Common myeloid progenitor, CD34-positive (primary cell): Measurements from ENCODE around the gene PAMR1.

Experiments
- CTCF ChIA-PET: fragments of 350-600 bp; sonication (Branson Sonifier 250); formaldehyde crosslinking; loops from one replicate; lab custom pipeline; 2021; ENCODE audit warnings: antibody characterized with exemption; lab: Charles Lee
- POLR2A ChIA-PET: fragments of 350-600 bp; sonication (Branson Sonifier 250); formaldehyde crosslinking; loops from one replicate; lab custom pipeline; 2021; ENCODE audit warnings: antibody characterized with exemption; lab: Charles Lee
- DNase-seq, 3 donors: peaks; one replicate each; pipeline versions ENCODE4 v3.0.0 to v3.0.0-alpha.2; 2013
- H3K27ac ChIP-seq, 2 experiments: 1 replicate in 1 of 2; 2 replicates in 1 of 2; pipeline ENCODE4 v1.7.0; 2013; ENCODE audit warnings: inconsistent platforms in 2 of 2, low read length in 2 of 2, mild to moderate bottlenecking in 2 of 2, low read depth in 1 of 2, moderate library complexity in 1 of 2; ENCODE audit not compliant: severe bottlenecking in 2 of 2, insufficient read depth in 1 of 2, poor library complexity in 1 of 2
- H3K27me3 ChIP-seq, 5 experiments: replicated peaks in 2 of 5; 1 replicate in 3 of 5; 2 replicates in 2 of 5; pipeline versions ENCODE4 v1.6.1 to v1.7.0; 2013; ENCODE audit warnings: low read length in 4 of 5, mild to moderate bottlenecking in 2 of 5, moderate library complexity in 2 of 5, inconsistent platforms in 1 of 5; ENCODE audit not compliant: insufficient read depth in 5 of 5, control insufficient read depth in 4 of 5
- H3K36me3 ChIP-seq, 4 experiments: 1 replicate in 2 of 4; 2 replicates in 2 of 4; pipeline versions ENCODE4 v1.6.1 to v1.7.0; 2013; ENCODE audit warnings: low read length in 3 of 4, control low read depth in 1 of 4, mild to moderate bottlenecking in 1 of 4; ENCODE audit not compliant: control insufficient read depth in 4 of 4, insufficient read depth in 4 of 4
- H3K4me1 ChIP-seq, 4 experiments: 1 replicate in 3 of 4; 2 replicates in 1 of 4; pipeline versions ENCODE4 v1.6.1 to v1.7.1; 2013; ENCODE audit warnings: low read length in 3 of 4, mild to moderate bottlenecking in 3 of 4, control low read depth in 1 of 4, inconsistent platforms in 1 of 4, moderate library complexity in 1 of 4; ENCODE audit not compliant: control insufficient read depth in 4 of 4, insufficient read depth in 4 of 4; ENCODE audit errors: control extremely low read depth in 1 of 4
- H3K4me3 ChIP-seq, 7 experiments: 1 replicate in 4 of 7; 2 replicates in 3 of 7; pipeline versions ENCODE4 v1.5.1 to v1.7.0; 2013; ENCODE audit warnings: mild to moderate bottlenecking in 7 of 7, low read length in 6 of 7, moderate library complexity in 6 of 7, inconsistent platforms in 2 of 7, low read depth in 2 of 7, control low read depth in 1 of 7; ENCODE audit not compliant: insufficient read depth in 4 of 7, control insufficient read depth in 1 of 7; ENCODE audit errors: extremely low read depth in 1 of 7
- H3K9me3 ChIP-seq, 5 experiments: 1 replicate in 4 of 5; 2 replicates in 1 of 5; pipeline versions ENCODE4 v1.6.1 to v1.7.1; 2013; ENCODE audit warnings: low read length in 4 of 5, mild to moderate bottlenecking in 2 of 5, inconsistent platforms in 1 of 5, low read depth in 1 of 5, moderate library complexity in 1 of 5; ENCODE audit not compliant: control insufficient read depth in 4 of 5, insufficient read depth in 2 of 5; ENCODE audit errors: control extremely low read depth in 1 of 5
- WGBS: methylation state at CpG from one replicate; pipeline ENCODE4 v1.1.5; 2013; ENCODE audit not compliant: insufficient coverage; 5-methylcytosine and 5-hydroxymethylcytosine counted together

PAMR1 gene

DNA sequence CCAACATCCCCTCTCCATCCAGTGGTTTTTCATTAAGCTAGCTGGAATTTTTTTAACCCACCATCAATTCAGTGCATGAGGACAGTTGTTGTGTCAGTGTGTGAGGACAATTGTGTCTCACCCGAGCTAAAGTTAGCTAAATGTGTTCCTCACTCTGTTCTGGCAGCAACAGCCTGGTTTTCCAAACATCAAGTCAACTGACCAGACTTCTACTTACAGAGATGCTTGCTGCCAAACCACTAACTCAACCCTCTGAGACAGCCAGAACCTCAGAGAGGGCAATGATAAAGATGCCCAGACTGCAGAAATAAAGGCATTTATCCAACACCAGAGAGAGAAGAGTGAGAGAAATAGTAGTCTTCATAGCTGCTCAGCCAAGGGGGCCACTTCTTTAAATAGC, 6.7 kb downstream of the PAMR1 start:
- ChIA-PET POLR2A (no interaction called here), CTCF (no interaction called here)
- H3K4me3 ChIP-seq: no peak overlapping the region
- no CpG with 5 or more reads among the region's 1 CpG for WGBS
- H3K4me1 ChIP-seq: no peaks in the 10 kb centered on the region
- no peaks in the 10 kb centered on the region for H3K36me3 ChIP-seq
- H3K9me3 ChIP-seq: peaks cover 0 to 2% (median 0%) of the 10 kb centered on the region in 5 experiments
- peaks cover 13 to 66% (median 17%) of the 10 kb centered on the region in 5 experiments for H3K27me3 ChIP-seq
- H3K27ac ChIP-seq: no peak overlapping the region
- no peak for DNase-seq

DNA sequence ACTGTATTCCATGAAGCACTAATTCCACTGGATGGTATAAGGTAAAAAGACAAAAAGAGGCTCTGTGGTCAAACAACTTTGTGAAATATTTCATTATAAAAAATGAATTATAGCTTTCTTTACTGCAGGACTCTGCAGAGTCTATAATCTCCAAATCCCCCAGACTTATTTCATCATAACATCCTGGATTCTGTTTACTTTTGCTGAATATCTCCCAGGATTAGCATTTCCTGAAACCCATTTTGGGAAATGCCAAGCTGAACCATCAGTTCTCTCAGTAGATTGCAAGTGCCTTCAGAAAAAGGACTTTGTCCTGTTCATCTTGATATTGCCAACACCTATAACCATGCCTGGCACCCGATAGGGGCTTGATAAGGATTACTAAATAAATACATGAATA, 7.9 kb downstream of the PAMR1 start:
- Histone ChIP-seq H3K4me3 (no peak overlapping the region), H3K4me1 (no peaks in the 10 kb centered on the region), H3K27me3 (peaks cover 6 to 53% (median 14%) of the 10 kb centered on the region in 5 experiments), H3K36me3 (no peaks in the 10 kb centered on the region), H3K27ac (no peak overlapping the region), H3K9me3 (no peaks in the 10 kb centered on the region)
- 100% methylated on average over 1 of the region's 1 CpG for WGBS
- ChIA-PET CTCF (no interaction called here), POLR2A (no interaction called here)
- DNase-seq: no peak

GRCh38 chr11:35516403-35516802, 9.0 kb downstream of the PAMR1 start:
- WGBS: 94% methylated on average over 4 of the region's 4 CpGs
- POLR2A ChIA-PET: no interaction called here
- H3K27ac ChIP-seq: no peak overlapping the region
- no peaks in the 10 kb centered on the region for H3K4me1 ChIP-seq
- no peaks in the 10 kb centered on the region for H3K9me3 ChIP-seq
- CTCF ChIA-PET: no interaction called here
- no peaks in the 10 kb centered on the region for H3K36me3 ChIP-seq
- no peak for DNase-seq
- H3K27me3 ChIP-seq: peaks cover 6 to 50% (median 15%) of the 10 kb centered on the region in 5 experiments
- no peak overlapping the region for H3K4me3 ChIP-seq

GRCh38 chr11:35515224-35515623, 10.2 kb downstream of the PAMR1 start:
- H3K36me3 ChIP-seq: no peaks in the 10 kb centered on the region
- no peak for DNase-seq
- no peak overlapping the region for H3K4me3 ChIP-seq
- no peaks in the 10 kb centered on the region for H3K9me3 ChIP-seq
- H3K27ac ChIP-seq: no peak overlapping the region
- H3K4me1 ChIP-seq: no peaks in the 10 kb centered on the region
- peaks cover 6 to 42% (median 9%) of the 10 kb centered on the region in 5 experiments for H3K27me3 ChIP-seq
- WGBS: 90% methylated on average over 3 of the region's 3 CpGs
- CTCF ChIA-PET: no interaction called here
- POLR2A ChIA-PET: no interaction called here

DNA sequence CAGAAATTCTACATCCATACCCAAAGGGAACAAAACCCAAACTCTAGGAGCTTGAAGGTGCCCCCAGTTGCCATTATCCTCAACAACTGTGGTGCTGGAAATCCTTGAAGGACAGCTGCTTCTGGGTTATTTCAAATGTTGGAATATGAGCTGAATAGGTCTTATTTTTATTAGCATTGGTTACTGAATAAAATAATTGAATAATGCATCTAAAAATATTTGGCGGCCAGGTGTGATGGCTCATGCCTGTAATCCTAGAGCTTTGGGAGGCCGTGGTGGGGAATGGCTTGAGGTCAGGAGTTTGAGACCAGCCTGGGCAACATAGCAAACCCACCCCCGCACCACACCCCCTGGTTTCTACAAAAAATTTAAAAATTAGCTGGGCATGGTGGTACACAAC, 10.9 kb downstream of the PAMR1 start:
- POLR2A ChIA-PET: no interaction called here
- Histone ChIP-seq H3K27ac (no peak overlapping the region), H3K9me3 (no peaks in the 10 kb centered on the region), H3K36me3 (no peaks in the 10 kb centered on the region), H3K4me3 (no peak overlapping the region), H3K4me1 (no peaks in the 10 kb centered on the region), H3K27me3 (peaks cover 2 to 40% (median 9%) of the 10 kb centered on the region in 5 experiments)
- 80% methylated on average over 1 of the region's 3 CpGs for WGBS
- DNase-seq: no peak
- CTCF ChIA-PET: no interaction called here

DNA sequence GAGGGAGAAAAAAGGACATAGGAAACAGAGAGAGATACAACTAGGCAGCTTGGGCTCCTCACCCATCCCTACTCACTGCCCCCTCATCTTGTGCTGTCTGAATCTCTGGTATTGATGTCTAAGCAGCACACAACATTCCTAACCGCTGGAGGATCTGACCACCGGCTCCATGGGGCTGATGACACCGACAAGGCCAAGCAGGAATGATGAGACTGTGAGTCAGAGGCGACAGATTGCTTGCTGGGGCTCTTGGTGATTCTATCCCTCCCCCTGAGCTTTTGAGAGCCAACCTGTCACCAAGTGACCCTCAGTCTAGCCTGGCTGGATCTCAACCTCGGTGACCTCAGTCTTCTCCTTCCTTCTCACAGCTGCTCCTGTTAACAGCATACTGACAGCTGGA, 13.8 kb downstream of the PAMR1 start:
- Histone ChIP-seq H3K9me3 (peaks cover 0 to 12% (median 2%) of the 10 kb centered on the region in 5 experiments), H3K4me3 (no peak overlapping the region), H3K27ac (no peak overlapping the region), H3K4me1 (no peaks in the 10 kb centered on the region), H3K27me3 (peaks cover 0 to 25% (median 6%) of the 10 kb centered on the region in 5 experiments), H3K36me3 (no peaks in the 10 kb centered on the region)
- no peak for DNase-seq
- ChIA-PET POLR2A (no interaction called here), CTCF (no interaction called here)
- WGBS: 100% methylated on average over 2 of the region's 5 CpGs

GRCh38 chr11:35507688-35508087, 17.7 kb downstream of the PAMR1 start:
- Histone ChIP-seq H3K27me3 (peaks cover 0 to 7% (median 2%) of the 10 kb centered on the region in 5 experiments), H3K4me3 (no peak overlapping the region), H3K4me1 (no peaks in the 10 kb centered on the region), H3K27ac (no peak overlapping the region), H3K9me3 (peaks cover 1 to 22% (median 2%) of the 10 kb centered on the region in 5 experiments), H3K36me3 (no peaks in the 10 kb centered on the region)
- WGBS: 100% methylated on average over 1 of the region's 2 CpGs
- CTCF ChIA-PET: no interaction called here
- DNase-seq: no peak
- POLR2A ChIA-PET: no interaction called here
